C1 segment of cervical spinal cord (tissue), 14 donors: ENCODE results near the gene TPK1.
A peak's percentile ranks its signal among the peaks of the same experiment; 100 is the strongest.

Source experiments
- DNase-seq, 14 donors: peaks; one replicate each; lab custom pipeline; 2025; lab: John Stamatoyannopoulos, UW

The TPK1 gene

GRCh38 chr7:144835652-144836544, at the start of gene TPK1:
TPK1 (minus strand) TSS chr7:144836053; CDS start chr7:144835602, 451 bp downstream.
- DNase-seq, result peak; percentile 43 to 91 (median 84)

GRCh38 chr7:144885478-144885877, 49.6 kb upstream of the TPK1 start:
- DNase-seq, result no peak

DNA sequence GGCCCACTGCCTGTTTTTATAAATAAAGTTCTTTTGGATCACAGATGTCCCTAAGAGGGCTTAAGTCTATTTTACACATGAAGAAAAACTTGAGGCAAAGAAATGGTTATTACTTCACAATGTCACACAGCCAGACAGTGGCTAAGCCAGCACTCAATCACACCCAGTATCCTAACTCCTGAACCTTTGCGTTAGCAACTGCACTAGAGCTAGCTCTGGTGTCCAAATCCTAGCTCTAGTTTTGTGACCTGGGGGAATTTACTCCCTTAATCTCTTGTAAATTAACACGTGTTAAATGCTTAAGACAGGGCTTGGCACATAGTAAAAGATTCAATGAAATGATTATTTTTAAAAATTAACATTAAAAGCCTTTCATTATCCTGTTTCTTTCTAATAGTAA, 49.0 kb upstream of the TPK1 start:
- DNase-seq, result no peak

- DNase-seq, result no peak
Observed at GRCh38 chr7:144873316-144873845, 37.5 kb upstream of the TPK1 start.

DNA sequence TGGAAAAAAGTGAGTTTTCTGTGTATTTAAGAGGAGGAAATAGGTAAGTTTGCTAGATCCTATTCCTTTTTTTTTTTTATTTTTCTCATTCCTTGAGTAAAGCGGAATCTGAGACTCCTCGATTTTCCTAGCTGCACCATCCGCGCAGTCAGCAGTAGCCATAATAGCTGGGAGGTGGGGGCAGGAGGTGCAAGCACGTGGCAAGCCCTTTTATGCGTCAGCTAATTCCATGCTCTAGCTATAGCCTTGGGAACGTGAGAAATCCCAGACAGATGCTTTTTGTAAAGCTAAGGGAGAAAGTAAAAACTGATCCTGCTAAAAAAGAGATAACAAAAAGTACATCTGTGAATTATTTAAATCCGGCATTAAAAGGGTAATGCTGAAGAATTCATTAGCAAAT, 33.2 kb upstream of the TPK1 start:
- no peak for DNase-seq

DNA sequence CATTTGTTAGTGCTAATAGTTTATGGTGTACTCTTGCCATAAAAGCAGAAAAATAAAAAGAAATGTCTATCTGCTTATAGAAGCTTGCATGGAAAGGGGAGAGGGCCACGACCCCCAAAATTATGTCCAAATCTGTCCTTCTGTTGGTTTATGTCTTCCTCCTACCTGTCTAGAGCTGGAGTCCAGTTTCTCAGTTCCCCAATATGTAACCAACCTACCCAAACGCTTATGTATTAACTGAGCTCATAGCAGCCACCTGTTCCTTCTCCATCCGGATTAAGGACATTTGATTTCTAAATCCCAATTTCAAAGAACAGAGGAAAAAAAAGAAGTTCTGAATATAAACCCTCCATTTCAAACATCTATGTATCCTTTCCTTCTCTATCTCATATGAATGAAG, 30.3 kb upstream of the TPK1 start:
- no peak for DNase-seq

GRCh38 chr7:144863320-144863647, 27.4 kb upstream of the TPK1 start:
- DNase-seq, result no peak

DNA sequence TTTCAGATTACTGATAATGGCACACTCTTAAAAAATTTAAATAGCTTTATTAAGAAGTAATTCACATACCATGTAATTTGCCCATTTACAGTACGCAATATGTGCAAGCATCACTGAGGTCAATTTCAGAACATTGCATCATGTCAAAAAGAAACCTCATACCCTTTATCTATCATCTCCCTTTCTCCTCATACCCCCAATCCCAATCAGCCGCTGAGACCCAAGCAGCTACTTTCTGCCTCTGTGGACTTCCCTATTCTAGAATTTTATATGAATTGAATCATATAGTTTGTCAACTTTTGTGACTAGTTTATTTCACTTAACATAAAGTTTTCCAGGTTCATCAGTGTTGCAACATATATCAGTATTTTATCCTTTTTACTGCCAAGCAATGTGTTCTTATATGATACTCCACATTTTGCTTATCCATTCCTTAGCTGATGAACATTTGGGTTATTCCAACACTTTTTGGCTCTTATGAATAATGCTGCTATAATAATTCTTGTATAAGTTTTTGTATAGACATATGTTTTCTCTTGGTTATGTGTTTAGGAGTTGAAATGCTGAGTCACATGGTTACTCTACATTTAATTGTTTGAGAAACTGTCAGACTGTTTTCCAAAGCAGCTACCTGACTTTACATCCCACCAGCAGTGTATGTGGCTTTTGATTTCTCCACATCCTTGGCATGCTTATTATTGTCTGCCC, 26.9 kb upstream of the TPK1 start:
- DNase-seq, result no peak

- no peak for DNase-seq
Observed at GRCh38 chr7:144859739-144860138, 23.9 kb upstream of the TPK1 start.

DNA sequence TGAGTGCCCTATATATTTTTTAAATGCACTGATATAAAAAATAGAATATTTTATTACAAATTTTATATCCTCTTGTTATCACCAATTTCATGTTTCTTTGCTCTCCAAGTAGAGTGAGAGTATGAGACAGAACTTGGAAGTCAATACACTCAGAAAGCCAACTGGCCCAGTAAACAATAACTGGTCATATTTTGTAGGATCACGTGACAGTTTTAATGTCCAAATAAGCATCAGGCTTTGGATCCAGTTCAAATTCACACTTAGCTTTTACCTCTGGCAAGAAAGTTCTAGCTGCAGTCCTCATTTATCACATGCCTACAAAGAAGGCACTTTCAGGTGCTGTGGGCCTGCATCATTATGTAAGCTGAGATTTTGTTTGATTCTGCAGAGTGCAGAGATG, 21.6 kb upstream of the TPK1 start:
- no peak for DNase-seq

DNA sequence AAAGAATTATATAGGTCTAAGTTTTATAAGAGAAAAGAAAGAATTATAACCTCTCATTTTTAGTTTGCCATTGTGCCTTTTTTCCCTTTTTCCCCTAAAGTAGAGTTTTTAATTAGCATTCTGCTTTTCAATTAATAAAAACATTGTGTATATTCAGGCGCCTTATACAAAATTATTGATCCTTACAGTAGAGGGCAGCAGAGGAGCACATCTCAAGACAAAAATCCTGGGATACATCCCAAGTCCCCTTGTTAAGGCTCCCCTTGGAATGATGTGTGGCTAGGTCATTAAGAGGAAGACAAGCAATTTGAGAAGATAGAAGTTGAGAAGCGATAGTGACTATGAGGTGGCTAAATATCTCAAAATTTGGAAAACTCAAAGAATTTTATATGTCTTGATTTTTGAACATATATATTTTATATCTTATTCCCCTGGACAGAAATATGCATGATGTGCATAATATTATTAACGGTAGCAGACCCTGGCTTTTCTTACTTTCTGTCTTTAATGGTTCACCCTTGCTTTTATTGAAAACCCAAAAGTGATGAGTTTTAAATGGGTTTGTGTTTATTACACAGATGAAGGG, 19.1 kb upstream of the TPK1 start:
- no peak for DNase-seq

DNA sequence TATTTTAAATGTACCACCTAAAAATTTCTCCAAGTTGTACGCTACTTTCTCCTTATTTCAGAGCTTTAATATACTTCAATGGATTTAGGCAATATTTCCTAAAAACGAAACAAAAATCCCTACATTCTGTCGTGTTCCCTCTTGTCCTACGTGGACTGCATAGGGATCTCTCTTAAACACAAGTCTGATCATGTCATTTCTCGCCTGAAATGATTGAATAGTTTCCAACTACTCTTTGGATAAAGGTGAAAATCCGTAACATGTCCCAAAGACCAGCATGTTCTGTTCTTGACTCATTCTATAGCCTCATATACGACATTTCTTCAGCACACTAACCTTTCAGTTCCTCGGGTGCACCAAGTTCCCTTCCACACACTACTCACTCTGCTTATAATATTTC, 17.7 kb upstream of the TPK1 start:
- DNase-seq, result no peak

GRCh38 chr7:144848078-144848477, 12.2 kb upstream of the TPK1 start:
- no peak for DNase-seq

DNA sequence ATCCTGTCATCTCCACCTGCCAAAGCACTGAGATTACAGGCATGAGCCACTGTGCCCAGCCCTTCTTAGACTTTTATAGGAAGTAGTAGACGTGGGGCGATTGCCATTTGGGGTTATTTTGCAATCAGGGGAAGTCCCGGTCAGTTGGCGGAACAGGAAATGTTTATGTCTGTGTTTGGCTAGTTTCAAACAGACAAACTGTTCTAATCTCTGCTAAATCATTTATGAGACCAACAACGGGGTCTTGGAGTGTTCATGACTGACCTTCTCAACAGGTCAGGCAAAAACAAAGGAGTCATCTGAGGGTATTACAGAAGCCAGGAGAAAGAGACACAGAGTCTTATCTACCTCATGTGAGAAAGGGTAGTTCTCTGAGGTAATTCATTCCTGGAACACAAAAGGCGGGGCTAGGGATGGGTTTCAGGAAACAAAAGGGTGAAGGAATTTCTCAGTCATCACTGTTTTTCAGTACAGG, 6.6 kb upstream of the TPK1 start:
- peak in 5 of 14 donors; percentile 1 to 13 (median 7) for DNase-seq

DNA sequence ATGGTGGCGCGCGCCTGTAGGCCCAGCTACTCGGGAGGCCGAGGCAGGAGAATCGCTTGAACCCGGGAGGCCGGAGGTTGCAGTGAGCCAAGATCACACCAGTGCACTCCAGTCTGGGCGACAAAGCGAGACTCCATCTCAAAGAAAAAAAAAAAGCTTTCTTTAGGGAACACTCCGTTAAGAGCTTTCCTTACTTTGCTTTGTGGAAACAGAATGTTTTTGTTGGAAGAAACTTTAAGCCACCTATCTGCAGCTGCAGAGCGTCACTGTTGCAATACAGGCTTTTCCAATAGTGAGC, 641 bp upstream of the TPK1 start:
- DNase-seq, result peak in 1 of 14 donors; percentile 23

GRCh38 chr7:144835155-144835611, 670 bp downstream of the TPK1 start:
- peak in 9 of 14 donors; percentile 35 to 85 (median 72) for DNase-seq

GRCh38 chr7:144834641-144835144, 1.2 kb downstream of the TPK1 start:
- peak in 9 of 14 donors; percentile 33 to 50 (median 43) for DNase-seq

DNA sequence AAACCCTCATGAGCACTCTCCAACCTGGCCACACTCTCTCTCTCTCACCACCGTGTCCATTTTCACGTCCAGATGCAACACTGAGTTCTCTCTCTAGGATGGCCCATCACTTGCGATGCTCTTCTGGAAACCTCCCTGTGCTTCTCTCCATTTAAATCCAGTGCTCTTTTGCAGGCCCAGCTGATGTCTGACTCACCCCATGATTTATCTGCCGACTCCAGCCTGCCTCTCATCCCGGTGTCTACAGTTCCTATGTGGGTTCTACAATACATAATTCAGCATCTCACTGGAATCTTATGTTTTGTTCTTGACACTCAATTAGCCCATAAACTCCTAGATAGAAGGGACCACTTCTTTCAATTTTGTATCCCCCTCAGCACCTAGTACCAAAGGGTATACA, 5.0 kb downstream of the TPK1 start:
- DNase-seq, result no peak

DNA sequence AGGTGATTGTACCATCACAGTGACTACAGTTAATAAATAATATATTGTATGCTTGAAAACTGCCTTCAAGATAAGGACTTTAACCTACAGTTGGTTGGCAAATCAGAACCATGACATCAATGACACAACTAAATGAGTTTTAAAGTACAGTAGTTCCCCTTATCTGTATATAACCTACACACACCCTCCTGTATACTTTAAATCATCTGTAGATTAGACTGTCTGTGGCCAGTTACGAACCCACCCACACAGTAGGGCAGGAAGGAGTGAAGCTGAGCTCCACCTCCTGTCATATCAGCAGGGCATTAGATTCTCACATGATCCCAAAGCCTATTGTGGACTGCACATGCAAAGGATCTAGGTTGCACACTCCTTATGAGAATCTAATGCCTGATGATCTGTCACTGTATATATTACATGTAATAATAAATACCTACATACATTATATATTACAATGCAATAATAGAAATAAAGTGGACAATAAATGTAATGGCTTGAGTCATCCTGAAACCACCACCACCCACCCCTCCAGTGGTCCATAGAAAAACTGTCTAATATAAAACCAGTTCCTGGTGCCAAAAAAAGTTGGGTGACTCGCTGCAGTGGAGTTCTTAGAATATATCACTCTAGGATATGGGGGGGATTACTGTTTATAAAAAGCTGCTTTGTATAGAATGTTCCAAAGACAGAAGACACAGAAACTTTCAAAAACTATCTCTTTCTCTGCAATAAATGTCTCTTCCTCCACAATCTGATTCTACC, 5.6 kb downstream of the TPK1 start:
- DNase-seq, result no peak

- DNase-seq, result no peak
Observed at GRCh38 chr7:144827621-144828020, 8.2 kb downstream of the TPK1 start.

DNA sequence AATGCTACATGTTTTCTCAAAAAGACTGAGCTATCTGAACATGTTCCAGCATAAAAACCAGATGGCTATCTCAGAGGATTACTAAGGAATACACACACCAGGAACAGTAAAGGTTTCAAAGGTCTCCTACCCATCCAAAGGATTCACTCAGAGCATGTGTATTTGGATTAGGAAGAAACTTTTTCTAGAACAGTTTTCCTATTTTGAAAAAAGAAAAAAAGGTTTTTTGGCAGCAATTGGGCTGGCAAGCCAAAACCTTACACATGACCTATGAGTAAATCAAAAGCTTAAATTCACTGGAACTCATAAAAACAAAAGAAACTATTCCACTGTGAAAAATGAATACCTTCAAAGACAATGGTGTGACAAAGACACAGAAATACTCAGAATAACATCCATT, 9.6 kb downstream of the TPK1 start:
- DNase-seq, result no peak
